ENCODE results near the gene SMIM14.
"Not testable (repeated sequence)": the region's sequence is repeated elsewhere in the genome, so short reads cannot be mapped to it uniquely, and the experiment has no call there.

Gene SMIM14

GRCh38 chr4:39502664-39503035, 136.0 kb downstream of the SMIM14 start:
- not testable (repeated sequence) for DNase-seq (ENCODE audit: low read depth in 4 of 4, low spot score in 1 of 4)

- no peak for DNase-seq (ENCODE audit: low read depth in 4 of 4, low spot score in 1 of 4)
Measured at GRCh38 chr4:39502019-39502663, 136.5 kb downstream of the SMIM14 start.

DNA sequence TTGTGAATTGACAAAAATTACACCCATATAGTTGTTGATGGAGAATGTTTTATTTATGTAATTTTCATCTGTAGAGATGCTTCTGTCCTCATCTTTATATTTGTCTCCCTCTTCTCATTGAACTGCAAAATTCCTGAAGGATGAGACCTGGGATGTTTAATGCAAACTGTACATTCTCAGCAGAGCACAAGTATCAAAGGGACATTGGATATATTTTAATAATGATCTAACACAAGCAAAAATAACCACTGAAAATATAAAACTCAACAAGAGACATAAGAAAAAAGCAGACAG, 140.0 kb downstream of the SMIM14 start:
- DNase-seq (ENCODE audit: low read depth in 4 of 4, low spot score in 1 of 4) = no peak

DNA sequence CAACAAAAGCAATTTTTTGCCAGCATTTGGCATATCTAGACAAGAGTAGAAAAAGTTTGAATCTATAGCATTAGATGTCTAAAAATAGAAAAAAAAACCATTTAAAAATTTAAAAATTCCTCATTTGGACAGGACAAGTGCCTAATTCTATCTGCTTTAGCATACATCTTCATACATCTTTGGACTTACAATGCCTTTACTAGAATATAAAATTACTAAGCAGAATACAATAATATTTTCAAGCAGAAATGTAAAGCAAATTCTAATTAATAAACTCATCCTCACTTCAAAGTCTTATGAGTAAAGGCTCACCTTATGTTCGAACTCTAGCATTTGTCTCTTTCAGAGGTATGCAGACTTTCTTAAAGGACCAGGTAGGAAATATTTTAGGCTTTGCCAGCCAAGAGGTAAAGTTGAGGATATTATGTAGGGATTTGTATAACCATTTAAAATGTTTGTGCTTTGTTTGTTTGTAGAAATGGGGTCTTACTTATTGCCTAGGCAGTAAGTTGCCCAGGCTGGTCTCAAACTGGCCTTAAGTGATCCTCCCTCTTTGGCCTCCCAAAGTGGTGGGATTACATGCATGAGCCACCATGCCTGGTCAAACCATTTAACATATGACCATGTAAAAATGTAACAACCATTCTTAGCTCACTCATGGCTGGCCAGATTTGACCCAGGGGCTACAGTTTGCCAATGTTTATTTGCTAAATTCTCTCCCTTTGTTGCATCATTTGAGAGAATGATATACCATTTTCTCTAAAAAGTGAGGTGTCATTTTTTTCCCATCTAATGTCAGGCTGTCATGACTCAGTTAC, 140.5 kb downstream of the SMIM14 start:
- no peak for DNase-seq (ENCODE audit: low read depth in 4 of 4, low spot score in 1 of 4)

Measured in stimulated activated CD4-positive, alpha-beta T cell treated with anti-CD3 and anti-CD28 coated beads, Interleukin-1b, Interleukin-23, amount 100 ng/mL, for 24 hours (primary cell).